PC-9 (cell line): ENCODE results near the gene GHITM. TPM values are rescaled to one million over a fixed set of nuclear protein-coding genes. Genes with fewer than 3 reads are reported as not detected.
A peak's percentile ranks its signal among the peaks of the same experiment; 100 is the strongest.

ENCODE experiments used
- BruUV-seq: library from RNA; stranded (reverse); fragments of 400-500 nt; replicated peaks from 2 replicates; lab custom pipeline; 2021; lab: Mats Ljungman, UMichigan
- CTCF ChIA-PET: fragments of 300-600 bp; sonication (Branson Sonifier 250); formaldehyde crosslinking; loops from one replicate; lab custom pipeline; 2022; ENCODE audit warnings: antibody characterized with exemption; lab: Charles Lee
- POLR2A ChIA-PET: fragments of 300-600 bp; sonication (Branson Sonifier 250); formaldehyde crosslinking; loops from one replicate; lab custom pipeline; 2022; ENCODE audit warnings: antibody characterized with exemption; ENCODE audit not compliant: unreplicated experiment; lab: Charles Lee
- DNase-seq, 2 experiments: peaks; one replicate each; pipeline versions ENCODE4 v3.0.0 to v3.0.0-alpha.2; 2015 to 2022; ENCODE audit warnings: mixed read lengths in 1 of 2
- H2AFZ ChIP-seq: fragments of 200-600 bp; sonication (generic); 2 replicates; pipeline ENCODE4 v1.8.1; 2017; ENCODE audit warnings: antibody characterized with exemption
- H3F3A ChIP-seq: fragments of 200-600 bp; sonication (generic); 2 replicates; pipeline ENCODE4 v1.8.1; 2017; ENCODE audit warnings: antibody characterized with exemption, mild to moderate bottlenecking, low read depth; ENCODE audit not compliant: insufficient read depth
- H3K27ac ChIP-seq: fragments of 200-600 bp; sonication (generic); 2 replicates; pipeline ENCODE4 v1.6.1; 2016; ENCODE audit warnings: mixed run types
- H3K27me3 ChIP-seq: fragments of 200-600 bp; sonication (generic); 2 replicates; pipeline ENCODE4 v1.6.1; 2016; ENCODE audit warnings: low read depth, mixed run types; ENCODE audit not compliant: insufficient read depth
- H3K36me3 ChIP-seq: fragments of 200-600 bp; sonication (generic); 2 replicates; pipeline ENCODE4 v1.6.1; 2016; ENCODE audit warnings: low read depth, mixed run types
- H3K4me1 ChIP-seq: fragments of 200-600 bp; sonication (generic); replicated peaks from 2 replicates; pipeline ENCODE4 v1.6.1; 2016; ENCODE audit warnings: mixed run types; ENCODE audit not compliant: insufficient read depth
- H3K4me2 ChIP-seq: fragments of 200-600 bp; sonication (generic); 2 replicates; pipeline ENCODE4 v1.6.1; 2017; ENCODE audit warnings: mixed run types
- H3K4me3 ChIP-seq: fragments of 200-600 bp; sonication (generic); 2 replicates; pipeline ENCODE4 v1.6.1; 2016; ENCODE audit warnings: mixed run types
- H3K79me2 ChIP-seq: fragments of 200-600 bp; sonication (generic); 2 replicates; pipeline ENCODE4 v1.6.1; 2017; ENCODE audit warnings: low read depth, mixed run types
- H3K9me2 ChIP-seq: fragments of 200-600 bp; sonication (generic); 2 replicates; pipeline ENCODE4 v1.8.1; 2017; ENCODE audit warnings: mild to moderate bottlenecking; ENCODE audit not compliant: insufficient read depth
- H3K9me3 ChIP-seq: fragments of 200-600 bp; sonication (generic); 2 replicates; pipeline ENCODE4 v1.8.1; 2016; ENCODE audit warnings: low read depth; ENCODE audit not compliant: insufficient read depth
- H4K20me1 ChIP-seq: fragments of 200-600 bp; sonication (generic); 2 replicates; pipeline ENCODE4 v1.8.1; 2017; ENCODE audit not compliant: insufficient read depth
- EZH2 ChIP-seq: fragments of 200-600 bp; sonication (generic); IDR thresholded peaks from 2 replicates; pipeline ENCODE4 v1.8.0; 2017; ENCODE audit warnings: antibody characterized with exemption, low read depth
- intact Hi-C: fragments of 100-400 bp; cut with micrococcal nuclease; formaldehyde crosslinking; loops from one replicate; pipeline ENCODE4 v1.10.0; 2022; ENCODE audit not compliant: unreplicated experiment
- total RNA-seq: library from RNA; stranded (reverse); gene quantifications from 2 replicates; pipeline ENCODE4 v1.2.3, GENCODE V29; 2021
- TF ChIP-seq, protein P1 (sequence below): fragments of 200-600 bp; sonication (generic); conservative IDR thresholded peaks from 2 replicates; pipeline ENCODE4 v1.6.1; 2017; ENCODE audit warnings: mixed run types, antibody characterized with exemption, mild to moderate bottlenecking, moderate library complexity

GHITM gene
- total RNA-seq, 1 experiment from 2014 or later, result 291 TPM

- Histone ChIP-seq H3K27ac (no peak overlapping the region), H3K36me3 (no peaks in the 10 kb centered on the region), H2AFZ (no peak overlapping the region), H4K20me1 (no peaks in the 10 kb centered on the region), H3K27me3 (peaks cover 81% of the 10 kb centered on the region), H3K4me1 (no peaks in the 10 kb centered on the region), H3F3A (no peaks in the 10 kb centered on the region), H3K79me2 (no peaks in the 10 kb centered on the region), H3K4me2 (no peak overlapping the region), H3K9me3 (no peaks in the 10 kb centered on the region), H3K4me3 (no peak overlapping the region), H3K9me2 (no peaks in the 10 kb centered on the region)
- DNase-seq, result no peak
- ChIA-PET CTCF (no interaction called here), POLR2A (no interaction called here)
- TF ChIP-seq, protein P1, sequence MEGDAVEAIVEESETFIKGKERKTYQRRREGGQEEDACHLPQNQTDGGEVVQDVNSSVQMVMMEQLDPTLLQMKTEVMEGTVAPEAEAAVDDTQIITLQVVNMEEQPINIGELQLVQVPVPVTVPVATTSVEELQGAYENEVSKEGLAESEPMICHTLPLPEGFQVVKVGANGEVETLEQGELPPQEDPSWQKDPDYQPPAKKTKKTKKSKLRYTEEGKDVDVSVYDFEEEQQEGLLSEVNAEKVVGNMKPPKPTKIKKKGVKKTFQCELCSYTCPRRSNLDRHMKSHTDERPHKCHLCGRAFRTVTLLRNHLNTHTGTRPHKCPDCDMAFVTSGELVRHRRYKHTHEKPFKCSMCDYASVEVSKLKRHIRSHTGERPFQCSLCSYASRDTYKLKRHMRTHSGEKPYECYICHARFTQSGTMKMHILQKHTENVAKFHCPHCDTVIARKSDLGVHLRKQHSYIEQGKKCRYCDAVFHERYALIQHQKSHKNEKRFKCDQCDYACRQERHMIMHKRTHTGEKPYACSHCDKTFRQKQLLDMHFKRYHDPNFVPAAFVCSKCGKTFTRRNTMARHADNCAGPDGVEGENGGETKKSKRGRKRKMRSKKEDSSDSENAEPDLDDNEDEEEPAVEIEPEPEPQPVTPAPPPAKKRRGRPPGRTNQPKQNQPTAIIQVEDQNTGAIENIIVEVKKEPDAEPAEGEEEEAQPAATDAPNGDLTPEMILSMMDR, result no peak
- no peak for TF ChIP-seq EZH2
- intact Hi-C loops, result no loop called here
- no TSS peak for BruUV-seq
Measured at GRCh38 chr10:84126785-84127167, 12.5 kb upstream of the GHITM start.

DNA sequence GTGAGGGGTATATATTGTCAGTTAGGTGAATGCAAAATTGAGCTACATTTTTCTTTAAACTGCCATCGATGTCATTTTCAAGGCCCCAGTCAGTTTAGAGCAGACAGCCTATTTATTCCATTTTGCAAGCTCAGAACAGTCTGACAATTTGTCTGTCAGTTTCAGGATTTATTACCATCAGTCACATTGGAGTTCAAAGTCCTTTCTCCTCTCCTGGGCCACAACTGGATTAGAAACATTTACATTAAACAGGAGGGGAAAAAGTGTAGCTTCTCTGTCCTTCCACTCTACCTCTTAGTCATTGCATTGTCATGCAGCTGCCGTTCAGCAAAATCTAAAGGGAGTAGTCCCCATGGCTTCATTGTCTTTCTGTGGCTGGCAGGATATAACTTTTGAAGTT, 3.5 kb upstream of the GHITM start:
- no peak for DNase-seq
- no peak overlapping the region for H3K4me3 ChIP-seq
- no peak overlapping the region for H3K4me2 ChIP-seq
- peaks cover 12% of the 10 kb centered on the region for H3K79me2 ChIP-seq
- CTCF ChIA-PET, result no interaction called here
- H4K20me1 ChIP-seq, result peaks cover 2% of the 10 kb centered on the region; the same call in 1 of the 2 replicates
- H3K36me3 ChIP-seq, result 0 out of 2 replicates have a peak, but pooled peaks cover 4% of the 10 kb centered on the region
- no TSS peak for BruUV-seq
- no peaks in the 10 kb centered on the region for H3K9me2 ChIP-seq
- intact Hi-C loops, result no loop called here
- no peak overlapping the region for H2AFZ ChIP-seq
- no peak overlapping the region for H3K27ac ChIP-seq
- no peaks in the 10 kb centered on the region for H3K9me3 ChIP-seq
- peaks cover 21% of the 10 kb centered on the region for H3F3A ChIP-seq
- no peak for TF ChIP-seq EZH2
- TF ChIP-seq, protein P1, result no peak
- POLR2A ChIA-PET, result no interaction called here
- peaks cover 36% of the 10 kb centered on the region for H3K27me3 ChIP-seq
- H3K4me1 ChIP-seq, result peaks cover 9% of the 10 kb centered on the region

GRCh38 chr10:84137811-84138210, 1.5 kb upstream of the GHITM start:
- BruUV-seq, result no TSS peak
- ChIA-PET CTCF (no interaction called here), POLR2A (no interaction called here)
- Histone ChIP-seq H3K4me3 (no peak overlapping the region), H4K20me1 (peaks cover 13% of the 10 kb centered on the region; the same call in 1 of the 2 replicates), H3K4me2 (peak overlapping the region; percentile 81; the same call in 1 of the 2 replicates), H3K4me1 (peaks cover 17% of the 10 kb centered on the region), H3K27me3 (peaks cover 19% of the 10 kb centered on the region; the same call in 1 of the 2 replicates), H3K36me3 (peaks cover 23% of the 10 kb centered on the region), H3K9me3 (no peaks in the 10 kb centered on the region), H3K9me2 (no peaks in the 10 kb centered on the region), H3K79me2 (peaks cover 32% of the 10 kb centered on the region), H3K27ac (no peak overlapping the region), H2AFZ (no peak overlapping the region; the same call in 1 of the 2 replicates), H3F3A (peaks cover 25% of the 10 kb centered on the region)
- no peak for DNase-seq
- TF ChIP-seq EZH2, result no peak
- TF ChIP-seq, protein P1, result no peak
- intact Hi-C loops, result loop anchor here (2.0 kb wide), 1 partner anchor 191 kb away; the partner anchor contains the start of gene CCSER2
